K562 (cell line): ENCODE results near the gene IPO7. TPM values are rescaled to one million over a fixed set of nuclear protein-coding genes. Genes with fewer than 3 reads are reported as not detected.

Experiments used
- ATAC-seq: fragments of 200-7000 bp; cut with Tn5 transposase; 3 replicates; pipeline ENCODE4 v1.9.1; 2020; ENCODE audit warnings: moderate library complexity
- BruUV-seq: library from RNA; stranded (reverse); fragments of 400-500 nt; replicated peaks from 2 replicates; lab custom pipeline; 2021; lab: Mats Ljungman, UMichigan
- CTCF ChIA-PET: fragments of 300-600 bp; formaldehyde crosslinking; extraction: SDS; loops from one replicate; lab custom pipeline; 2021; ENCODE audit warnings: low intra/inter-chr PET ratio; lab: Yijun Ruan, JAX
- POLR2A ChIA-PET: fragments of 300-600, 350-650 bp; sonication (Branson Sonifier 250); formaldehyde crosslinking; extraction: SDS; loops from one replicate; lab custom pipeline; 2021; ENCODE audit warnings: antibody characterized with exemption, inconsistent platforms; lab: Yijun Ruan, JAX
- DNase-seq, 4 experiments: peaks; one replicate each; pipeline versions ENCODE4 v3.0.0 to v3.0.0-alpha.2; 2011 to 2018; ENCODE audit warnings: low spot score in 3 of 4, mixed read lengths in 3 of 4; ENCODE audit errors: extremely low read depth in 1 of 4
- FAIRE-seq: peaks from 2 replicates; lab custom pipeline; 2011; peaks lifted over from hg19 to GRCh38; lab: Jason Lieb, UNC
- H2AFZ ChIP-seq: 2 replicates; pipeline ENCODE4 v1.6.0; 2011; ENCODE audit warnings: low read depth, low read length, control low read depth, inconsistent platforms
- H3K27ac ChIP-seq: fragments of 200-600 bp; 3 replicates; pipeline ENCODE4 v1.8.0; 2011; ENCODE audit warnings: low read depth, mild to moderate bottlenecking, control low read depth, inconsistent platforms, low read length, moderate library complexity, mixed read lengths; ENCODE audit errors: extremely low read depth
- H3K27me3 ChIP-seq, 2 experiments: fragments of 300-600 bp in 1 of 2; 2 replicates in 1 of 2; 3 replicates in 1 of 2; pipeline versions ENCODE4 v1.6.0 to v1.8.0; 2011; ENCODE audit warnings: inconsistent platforms in 2 of 2, low read length in 2 of 2, mild to moderate bottlenecking in 1 of 2, mixed read lengths in 1 of 2, moderate library complexity in 1 of 2; ENCODE audit not compliant: control insufficient read depth in 2 of 2, insufficient read depth in 2 of 2
- H3K36me3 ChIP-seq: fragments of 300-600 bp; 3 replicates; pipeline ENCODE4 v1.8.0; 2011; ENCODE audit warnings: mild to moderate bottlenecking, low read length, inconsistent platforms; ENCODE audit not compliant: control insufficient read depth, insufficient read depth
- H3K4me1 ChIP-seq, 2 experiments: fragments of 200-600 bp in 1 of 2; replicated peaks in 1 of 2; 2 replicates in 1 of 2; 3 replicates in 1 of 2; pipeline versions ENCODE4 v1.5.1 to v1.8.0; 2011; ENCODE audit warnings: inconsistent platforms in 2 of 2, low read length in 2 of 2, mild to moderate bottlenecking in 1 of 2, mixed read lengths in 1 of 2, moderate library complexity in 1 of 2; ENCODE audit not compliant: control insufficient read depth in 2 of 2, insufficient read depth in 2 of 2
- H3K4me2 ChIP-seq: 2 replicates; pipeline ENCODE4 v1.6.1; 2011; ENCODE audit warnings: low read length, control low read depth, inconsistent platforms, mixed read lengths; ENCODE audit not compliant: insufficient read depth
- H3K4me3 ChIP-seq: fragments of 200-600 bp; sonication (generic), shearing (Covaris generic); 2 replicates; pipeline ENCODE4 v1.5.1; 2016; ENCODE audit warnings: control low read depth, inconsistent platforms
- H3K79me2 ChIP-seq: fragments of 200-600 bp; 3 replicates; pipeline ENCODE4 v1.8.0; 2011; ENCODE audit warnings: low read length, inconsistent platforms; ENCODE audit not compliant: control insufficient read depth, insufficient read depth
- H3K9ac ChIP-seq, 2 experiments: 2 replicates each; pipeline versions ENCODE4 v1.6.0 to v1.6.1; 2011; ENCODE audit warnings: low read depth in 2 of 2, low read length in 2 of 2, control low read depth in 1 of 2, inconsistent platforms in 1 of 2, mild to moderate bottlenecking in 1 of 2, mixed read lengths in 1 of 2; ENCODE audit not compliant: insufficient read depth in 1 of 2
- H3K9me1 ChIP-seq: one replicate; pipeline ENCODE4 v1.6.0; 2011; ENCODE audit warnings: inconsistent platforms, mild to moderate bottlenecking, low read length, moderate library complexity; ENCODE audit not compliant: control insufficient read depth, insufficient read depth
- H3K9me3 ChIP-seq: replicated peaks from 2 replicates; pipeline ENCODE4 v1.5.1; 2011; ENCODE audit warnings: low read depth, low read length, inconsistent platforms; ENCODE audit not compliant: control insufficient read depth, insufficient read depth
- H4K20me1 ChIP-seq: replicated peaks from 2 replicates; pipeline ENCODE4 v1.6.1; 2011; ENCODE audit warnings: low read length, inconsistent platforms, mixed read lengths; ENCODE audit not compliant: control insufficient read depth, insufficient read depth
- ATF3 ChIP-seq, 2 experiments: fragments of 450-650 bp in 1 of 2; sonication (generic) in 1 of 2; formaldehyde crosslinking in 1 of 2; IDR thresholded peaks in 1 of 2; conservative IDR thresholded peaks in 1 of 2; 2 replicates each; pipeline versions ENCODE4 v1.6.1 to v1.8.1; 2016 to 2023; ENCODE audit warnings: mild to moderate bottlenecking in 2 of 2, moderate library complexity in 2 of 2, inconsistent platforms in 1 of 2, missing genetic modification reagents in 1 of 2
- BCL6 ChIP-seq: fragments of 250-450 bp; sonication (Bioruptor Pico); IDR thresholded peaks from 2 replicates; pipeline ENCODE4 v1.4.0; 2020
- E2F8 ChIP-seq: fragments of 450-650 bp; IDR thresholded peaks from 2 replicates; pipeline ENCODE4 v1.7.1; 2018; ENCODE audit warnings: mild to moderate bottlenecking, low read depth; ENCODE audit not compliant: partially characterized antibody
- KLF13 ChIP-seq: fragments of 450-650 bp; IDR thresholded peaks from 2 replicates; pipeline ENCODE4 v1.6.1; 2016; ENCODE audit warnings: missing genetic modification characterization, low read depth, mild to moderate bottlenecking, missing compliant biosample characterization, moderate library complexity, borderline replicate concordance
- MED1 ChIP-seq: sonication (generic); formaldehyde crosslinking; IDR thresholded peaks from 2 replicates; pipeline ENCODE4 v1.8.1; 2023; ENCODE audit warnings: missing genetic modification reagents, borderline replicate concordance
- RBM17 ChIP-seq: fragments of 200-400 bp; formaldehyde crosslinking; IDR thresholded peaks from 2 replicates; pipeline ENCODE4 v1.6.1; 2017; ENCODE audit warnings: low read depth, mild to moderate bottlenecking, low read length, borderline replicate concordance
- SETDB1 ChIP-seq: IDR thresholded peaks from one replicate; pipeline ENCODE4 v1.6.1; 2012; ENCODE audit warnings: low read length, control low read depth, inconsistent platforms
- SRSF3 ChIP-seq: fragments of 200-400 bp; formaldehyde crosslinking; IDR thresholded peaks from 2 replicates; pipeline ENCODE4 v1.6.1; 2016; ENCODE audit warnings: mild to moderate bottlenecking, low read length, moderate library complexity; ENCODE audit not compliant: insufficient read depth
- YBX1 ChIP-seq: fragments of 450-650 bp; IDR thresholded peaks from 2 replicates; pipeline ENCODE4 v1.7.1; 2016; ENCODE audit warnings: mild to moderate bottlenecking
- ZFP91 ChIP-seq: sonication (generic); formaldehyde crosslinking; IDR thresholded peaks from 2 replicates; pipeline ENCODE4 v1.8.0; 2022; ENCODE audit warnings: mild to moderate bottlenecking, missing genetic modification reagents
- in situ Hi-C: fragments of 300-500 bp; cut with MboI; formaldehyde crosslinking; loops from 4 replicates; pipeline ENCODE4 v1.15.0; 2018; ENCODE audit warnings: inconsistent platforms, mixed read lengths
- intact Hi-C: fragments of 100-400 bp; cut with micrococcal nuclease; formaldehyde crosslinking; loops from 2 replicates; pipeline ENCODE4 v1.14.2; 2022
- polyA plus RNA-seq, 8 experiments: library from polyadenylated mRNA; depleted of rRNA in 4 of 8; stranded (reverse) in 5 of 8; unstranded in 3 of 8; fragments of >200 nt; fragmentation: Nextera tagmentation in 2 of 8; fragmentation: Illumina TruSeq in 1 of 8; extraction: Ambion mirVana in 2 of 8; extraction: Trizol in 1 of 8; gene quantifications; 2 replicates each; pipeline versions ENCODE4 v1.2.1 to v1.2.3, GENCODE V29; 2011 to 2014; ENCODE audit warnings: inconsistent platforms in 1 of 8, missing spikeins in 1 of 8
- total RNA-seq, 7 experiments: library from RNA; depleted of rRNA in 6 of 7; stranded (reverse); fragments of >200 nt in 6 of 7; fragmentation: Illumina TruSeq in 2 of 7; extraction: Trizol in 2 of 7; gene quantifications; 2 replicates each; pipeline versions ENCODE4 v1.2.1 to v1.2.3, GENCODE V29; 2011 to 2021; ENCODE audit warnings: low replicate concordance in 1 of 7

Gene IPO7
- total and polyA plus RNA-seq, 9 of the 15 experiments (the other 6 are each of a cell fraction or from before 2014, with no cell fraction given): 23.6 to 138 (median 110) TPM

DNA sequence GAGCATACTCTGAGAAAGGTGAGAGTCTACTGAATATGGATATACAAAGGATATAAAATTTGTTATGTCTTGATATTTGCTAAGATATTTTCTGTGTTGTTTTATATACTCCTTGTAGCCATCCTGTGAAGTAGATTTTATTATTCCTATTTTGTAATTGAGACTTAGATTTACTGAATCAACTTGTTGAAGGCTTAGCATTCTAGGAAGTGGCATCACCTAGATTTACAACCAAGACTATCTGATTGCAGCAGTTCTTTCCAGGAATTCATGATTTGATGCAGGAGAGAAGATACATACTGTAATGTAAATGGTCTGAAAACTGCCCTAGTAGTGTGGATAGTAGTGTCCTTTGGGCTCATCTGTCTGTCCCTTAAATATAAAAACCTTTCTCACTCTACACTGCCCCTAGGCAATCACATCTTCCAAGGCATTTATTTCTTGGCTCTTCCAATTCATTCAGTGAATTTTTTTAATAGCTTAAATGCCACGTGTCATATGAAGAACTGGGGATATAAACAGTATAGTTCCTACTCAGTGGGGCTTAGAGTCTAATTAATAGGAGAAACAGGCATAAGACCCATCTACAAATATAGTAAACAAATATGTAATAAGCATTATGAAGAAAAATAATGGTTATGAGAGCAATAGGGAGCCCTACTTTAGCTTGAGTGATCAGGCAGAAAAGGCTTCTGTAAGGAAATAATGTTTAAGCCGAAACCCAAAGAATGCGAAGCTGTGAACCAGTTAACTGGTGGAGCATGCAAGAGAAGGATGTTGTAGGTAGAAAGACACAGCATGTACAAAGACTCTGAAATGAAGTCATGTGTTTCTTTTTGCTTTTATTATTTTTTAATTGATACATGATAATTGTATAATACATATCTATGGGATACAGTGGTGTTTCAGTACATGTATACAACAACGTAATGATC, 13.6 kb downstream of the IPO7 start (continued):
- TF ChIP-seq RBM17 (no peak), SRSF3 (no peak), SETDB1 (no peak), YBX1 (no peak), E2F8 (no peak), BCL6 (CRISPR knock-in tag) (peak; percentile 39; the same call in 1 of the 2 replicates)
- TF ChIP-seq, all 486 proteins: peak for 5

DNA sequence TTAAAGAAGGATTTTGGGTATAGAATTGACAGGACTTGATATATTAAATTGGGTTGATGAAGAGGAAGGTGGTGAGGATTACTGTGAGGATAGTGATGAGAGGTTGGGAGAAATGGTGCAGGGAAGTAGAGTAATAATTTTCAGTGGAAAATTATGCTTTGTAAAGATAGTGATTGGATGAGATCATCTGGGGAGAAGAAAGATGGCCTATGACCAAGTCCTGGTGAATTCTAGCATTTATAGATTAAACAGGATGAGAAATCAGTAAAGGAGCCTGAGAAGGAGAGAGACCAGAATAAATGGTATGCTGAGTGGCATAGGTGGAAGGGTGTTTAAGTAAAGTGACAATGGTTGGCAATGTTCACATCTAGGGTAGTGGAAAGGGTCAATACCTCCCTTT, 15.0 kb downstream of the IPO7 start:
- no peak overlapping the region for H3K4me3 ChIP-seq
- POLR2A ChIA-PET: interaction anchor here (1.6 kb wide), 1 partner anchor 14 kb away, joined by 14 read pairs; the partner anchor contains the start of gene IPO7
- H2AFZ ChIP-seq: no peak overlapping the region
- peaks cover 4 to 11% of the 10 kb centered on the region in 2 experiments; a peak in 3 of 5 replicates for H3K4me1 ChIP-seq
- no peak overlapping the region for H3K9ac ChIP-seq
- FAIRE-seq (no peak), DNase-seq (no peak), ATAC-seq (no peak)
- H3K9me3 ChIP-seq: no peaks in the 10 kb centered on the region
- CTCF ChIA-PET: no interaction called here
- no peak overlapping the region for H3K27ac ChIP-seq
- peaks cover 78% of the 10 kb centered on the region for H3K36me3 ChIP-seq
- peaks cover 96% of the 10 kb centered on the region for H3K79me2 ChIP-seq
- no peaks in the 10 kb centered on the region for H3K27me3 ChIP-seq
- H3K4me2 ChIP-seq: no peak overlapping the region
- no peaks in the 10 kb centered on the region for H3K9me1 ChIP-seq
- peaks cover 32% of the 10 kb centered on the region; the same call in 1 of the 2 replicates for H4K20me1 ChIP-seq
- BruUV-seq: TSS peak; percentile 3
- in situ Hi-C loops (no loop called here), intact Hi-C loops (no loop called here)
- TF ChIP-seq KLF13 (no peak), MED1 (CRISPR knock-in tag) (no peak), ZFP91 (CRISPR knock-in tag) (no peak), ATF3 (IDR thresholded peaks at IDR 0.05) (0 out of 2 replicates have a peak, but pooled peaks have one; percentile 7), ATF3 (CRISPR knock-in tag; conservative IDR thresholded peaks at IDR 0.05) (no peak)
